GM23338 (cell line): ENCODE data around the gene ROBO1.

Source experiments
- EZH2 ChIP-seq: fragments of 200-600 bp; sonication (generic); IDR thresholded peaks from one replicate; pipeline ENCODE4 v1.8.0; 2017; ENCODE audit warnings: antibody characterized with exemption, mild to moderate bottlenecking, low read depth; ENCODE audit not compliant: unreplicated experiment
- EZH2phosphoT487 ChIP-seq: fragments of 200-600 bp; sonication (generic); IDR thresholded peaks from one replicate; pipeline ENCODE4 v1.8.1; 2018; ENCODE audit warnings: antibody characterized with exemption; ENCODE audit not compliant: unreplicated experiment
- POLR2AphosphoS5 ChIP-seq: IDR thresholded peaks from 2 replicates; pipeline ENCODE4 v1.6.1; 2016; ENCODE audit warnings: antibody characterized with exemption, low read depth
- TF ChIP-seq, protein P1 (sequence below), 2 experiments: fragments of 200-600 bp in 1 of 2; sonication (generic) in 1 of 2; conservative IDR thresholded peaks; 2 replicates each; pipeline versions ENCODE4 v1.5.1 to v1.6.1; 2016 to 2017; ENCODE audit warnings: antibody characterized with exemption in 2 of 2, low read depth in 2 of 2, mild to moderate bottlenecking in 2 of 2, moderate library complexity in 1 of 2
- TF ChIP-seq, protein P2 (sequence below): IDR thresholded peaks from 2 replicates; pipeline ENCODE4 v1.6.1; 2016; ENCODE audit warnings: antibody characterized with exemption

DNA sequence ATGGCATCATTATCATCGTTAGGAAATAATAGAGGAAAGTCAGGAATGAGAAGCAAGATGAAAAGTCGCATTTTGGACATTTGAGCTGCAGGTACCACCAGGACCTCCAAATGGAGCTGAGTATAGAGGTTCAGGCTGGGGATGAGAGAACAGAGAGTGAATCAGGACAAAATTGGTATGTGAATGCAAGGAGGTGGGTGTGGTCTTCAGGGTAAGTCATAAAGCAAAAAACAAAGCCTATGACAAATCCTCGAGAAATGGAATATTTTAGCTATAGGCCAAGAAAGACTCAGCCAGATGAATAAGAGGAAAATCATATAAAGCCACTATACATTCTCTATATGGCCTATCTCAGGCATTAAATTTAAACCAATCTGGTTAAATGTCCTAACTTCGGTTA is 841.3 kb downstream of the ROBO1 start:
- TF ChIP-seq, protein P1, sequence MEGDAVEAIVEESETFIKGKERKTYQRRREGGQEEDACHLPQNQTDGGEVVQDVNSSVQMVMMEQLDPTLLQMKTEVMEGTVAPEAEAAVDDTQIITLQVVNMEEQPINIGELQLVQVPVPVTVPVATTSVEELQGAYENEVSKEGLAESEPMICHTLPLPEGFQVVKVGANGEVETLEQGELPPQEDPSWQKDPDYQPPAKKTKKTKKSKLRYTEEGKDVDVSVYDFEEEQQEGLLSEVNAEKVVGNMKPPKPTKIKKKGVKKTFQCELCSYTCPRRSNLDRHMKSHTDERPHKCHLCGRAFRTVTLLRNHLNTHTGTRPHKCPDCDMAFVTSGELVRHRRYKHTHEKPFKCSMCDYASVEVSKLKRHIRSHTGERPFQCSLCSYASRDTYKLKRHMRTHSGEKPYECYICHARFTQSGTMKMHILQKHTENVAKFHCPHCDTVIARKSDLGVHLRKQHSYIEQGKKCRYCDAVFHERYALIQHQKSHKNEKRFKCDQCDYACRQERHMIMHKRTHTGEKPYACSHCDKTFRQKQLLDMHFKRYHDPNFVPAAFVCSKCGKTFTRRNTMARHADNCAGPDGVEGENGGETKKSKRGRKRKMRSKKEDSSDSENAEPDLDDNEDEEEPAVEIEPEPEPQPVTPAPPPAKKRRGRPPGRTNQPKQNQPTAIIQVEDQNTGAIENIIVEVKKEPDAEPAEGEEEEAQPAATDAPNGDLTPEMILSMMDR (conservative IDR thresholded peaks at IDR 0.05; ENCODE audit: low read depth in 2 of 2) = no peak
- no peak for TF ChIP-seq POLR2AphosphoS5
- TF ChIP-seq EZH2 = no peak
- no peak for TF ChIP-seq EZH2phosphoT487
- TF ChIP-seq, protein P2, sequence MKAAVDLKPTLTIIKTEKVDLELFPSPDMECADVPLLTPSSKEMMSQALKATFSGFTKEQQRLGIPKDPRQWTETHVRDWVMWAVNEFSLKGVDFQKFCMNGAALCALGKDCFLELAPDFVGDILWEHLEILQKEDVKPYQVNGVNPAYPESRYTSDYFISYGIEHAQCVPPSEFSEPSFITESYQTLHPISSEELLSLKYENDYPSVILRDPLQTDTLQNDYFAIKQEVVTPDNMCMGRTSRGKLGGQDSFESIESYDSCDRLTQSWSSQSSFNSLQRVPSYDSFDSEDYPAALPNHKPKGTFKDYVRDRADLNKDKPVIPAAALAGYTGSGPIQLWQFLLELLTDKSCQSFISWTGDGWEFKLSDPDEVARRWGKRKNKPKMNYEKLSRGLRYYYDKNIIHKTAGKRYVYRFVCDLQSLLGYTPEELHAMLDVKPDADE = no peak
